Stimulated activated CD8-positive, alpha-beta memory T cell treated with anti-CD3 and anti-CD28 coated beads, Interleukin-7, amount 100 ng/mL, for 1 hour (primary cell): Measurements from ENCODE around the gene IPCEF1.

ENCODE experiments used
- DNase-seq, 2 donors: peaks; one replicate each; pipeline ENCODE4 v3.0.0-alpha.2; 2020; ENCODE audit warnings: low read depth in 2 of 2

Gene IPCEF1

GRCh38 chr6:154161689-154162088 is 194.9 kb downstream of the IPCEF1 start:
- no peak for DNase-seq

GRCh38 chr6:154159126-154159525 is 197.5 kb downstream of the IPCEF1 start:
- no peak for DNase-seq

- DNase-seq, result no peak
Measured at GRCh38 chr6:154157706-154158105, 198.9 kb downstream of the IPCEF1 start.

GRCh38 chr6:154157082-154157481 is 199.5 kb downstream of the IPCEF1 start:
- no peak for DNase-seq

- peak; percentile 21 to 30 for DNase-seq
Measured at GRCh38 chr6:154156135-154156896, 200.3 kb downstream of the IPCEF1 start.

GRCh38 chr6:154154389-154154967 is 202.1 kb downstream of the IPCEF1 start:
- DNase-seq, result peak; percentile 27 to 39

GRCh38 chr6:154143753-154144152 is 212.8 kb downstream of the IPCEF1 start:
- DNase-seq, result no peak

GRCh38 chr6:154140743-154141142 is 215.9 kb downstream of the IPCEF1 start:
- DNase-seq, result no peak

GRCh38 chr6:154139892-154140291 is 216.7 kb downstream of the IPCEF1 start:
- no peak for DNase-seq

GRCh38 chr6:154138793-154139192 is 217.8 kb downstream of the IPCEF1 start:
- DNase-seq, result no peak

GRCh38 chr6:154134471-154135147 is 222.0 kb downstream of the IPCEF1 start:
- DNase-seq, result no peak

- no peak for DNase-seq
Measured at GRCh38 chr6:154127657-154128056, 228.9 kb downstream of the IPCEF1 start.

- DNase-seq, result no peak
Measured at GRCh38 chr6:154125421-154125820, 231.2 kb downstream of the IPCEF1 start.

- no peak for DNase-seq
Measured at GRCh38 chr6:154123155-154123956, 233.2 kb downstream of the IPCEF1 start.

GRCh38 chr6:154122195-154122925 is 234.2 kb downstream of the IPCEF1 start:
- no peak for DNase-seq

- DNase-seq, result no peak
Measured at GRCh38 chr6:154117485-154117884, 239.1 kb downstream of the IPCEF1 start.

- DNase-seq, result no peak
Measured at GRCh38 chr6:154113392-154113791, 243.2 kb downstream of the IPCEF1 start.

- no peak for DNase-seq
Measured at GRCh38 chr6:154112181-154112809, 244.3 kb downstream of the IPCEF1 start.

- DNase-seq, result no peak
Measured at GRCh38 chr6:154111025-154111424, 245.6 kb downstream of the IPCEF1 start.

GRCh38 chr6:154106251-154106650 is 250.4 kb downstream of the IPCEF1 start:
- no peak for DNase-seq
